ENCODE data around the gene LAMB1.

Gene LAMB1

GRCh38 chr7:107978815-107979408 lies 24.0 kb downstream of the LAMB1 start:
- no peak overlapping the region for H3K4me3 Mint-ChIP-seq

GRCh38 chr7:107977048-107977447 lies 25.9 kb downstream of the LAMB1 start:
- H3K4me3 Mint-ChIP-seq = no peak overlapping the region
- H3K9me3 Mint-ChIP-seq = no peaks in the 10 kb centered on the region
- H3K4me1 Mint-ChIP-seq = no peaks in the 10 kb centered on the region
- H3K27me3 Mint-ChIP-seq = peaks cover 6 to 17% of the 10 kb centered on the region in 2 donors
- DNase-seq (no peak), ATAC-seq (replicated peaks) (no peak)
- no peaks in the 10 kb centered on the region for H3K36me3 Mint-ChIP-seq
- H3K27ac Mint-ChIP-seq = no peak overlapping the region

More at GRCh38 chr7:107978815-107979408, 24.0 kb downstream of the LAMB1 start:
- no peaks in the 10 kb centered on the region for H3K4me1 Mint-ChIP-seq
- H3K27ac Mint-ChIP-seq = no peak overlapping the region
- peaks cover 0 to 17% of the 10 kb centered on the region in 2 donors for H3K27me3 Mint-ChIP-seq
- DNase-seq (no peak), ATAC-seq (replicated peaks) (no peak)
- no peaks in the 10 kb centered on the region for H3K9me3 Mint-ChIP-seq
- H3K36me3 Mint-ChIP-seq = no peaks in the 10 kb centered on the region

GRCh38 chr7:107976620-107977019 lies 26.3 kb downstream of the LAMB1 start:
- no peak overlapping the region for H3K27ac Mint-ChIP-seq
- H3K36me3 Mint-ChIP-seq = no peaks in the 10 kb centered on the region
- no peak overlapping the region for H3K4me3 Mint-ChIP-seq
- H3K9me3 Mint-ChIP-seq = no peaks in the 10 kb centered on the region
- peaks cover 6 to 17% of the 10 kb centered on the region in 2 donors for H3K27me3 Mint-ChIP-seq
- DNase-seq (no peak), ATAC-seq (replicated peaks) (no peak)
- no peaks in the 10 kb centered on the region for H3K4me1 Mint-ChIP-seq

GRCh38 chr7:107975394-107976013 lies 27.5 kb downstream of the LAMB1 start:
- Mint-ChIP-seq H3K36me3 (no peaks in the 10 kb centered on the region), H3K27me3 (peaks cover 6 to 17% of the 10 kb centered on the region in 2 donors), H3K4me3 (no peak overlapping the region), H3K27ac (no peak overlapping the region), H3K9me3 (no peaks in the 10 kb centered on the region), H3K4me1 (no peaks in the 10 kb centered on the region)
- ATAC-seq (replicated peaks) (no peak), DNase-seq (no peak)

GRCh38 chr7:107973861-107974260 lies 29.1 kb downstream of the LAMB1 start:
- Mint-ChIP-seq H3K4me3 (no peak overlapping the region), H3K27ac (no peak overlapping the region), H3K36me3 (no peaks in the 10 kb centered on the region), H3K27me3 (peaks cover 11 to 21% of the 10 kb centered on the region in 2 donors), H3K4me1 (no peaks in the 10 kb centered on the region), H3K9me3 (no peaks in the 10 kb centered on the region)
- ATAC-seq (replicated peaks) (no peak), DNase-seq (no peak)

- no peaks in the 10 kb centered on the region for H3K4me1 Mint-ChIP-seq
- peaks cover 11 to 21% of the 10 kb centered on the region in 2 donors for H3K27me3 Mint-ChIP-seq
- no peaks in the 10 kb centered on the region for H3K36me3 Mint-ChIP-seq
- no peaks in the 10 kb centered on the region for H3K9me3 Mint-ChIP-seq
- no peak for ATAC-seq (replicated peaks)
- no peak overlapping the region for H3K27ac Mint-ChIP-seq
- no peak overlapping the region for H3K4me3 Mint-ChIP-seq
- DNase-seq = no peak
Measured at GRCh38 chr7:107972941-107973376, 30.0 kb downstream of the LAMB1 start.

GRCh38 chr7:107972075-107972482 lies 30.9 kb downstream of the LAMB1 start:
- ATAC-seq (replicated peaks) (no peak), DNase-seq (no peak)
- Mint-ChIP-seq H3K36me3 (no peaks in the 10 kb centered on the region), H3K27me3 (peaks cover 11 to 19% of the 10 kb centered on the region in 2 donors), H3K9me3 (no peaks in the 10 kb centered on the region), H3K27ac (no peak overlapping the region), H3K4me1 (no peaks in the 10 kb centered on the region), H3K4me3 (no peak overlapping the region)

GRCh38 chr7:107971613-107972012 lies 31.3 kb downstream of the LAMB1 start:
- H3K4me3 Mint-ChIP-seq = no peak overlapping the region
- DNase-seq = no peak
- no peaks in the 10 kb centered on the region for H3K36me3 Mint-ChIP-seq
- H3K27me3 Mint-ChIP-seq = peaks cover 11 to 16% of the 10 kb centered on the region in 2 donors
- no peak for ATAC-seq (replicated peaks)
- no peak overlapping the region for H3K27ac Mint-ChIP-seq
- H3K4me1 Mint-ChIP-seq = no peaks in the 10 kb centered on the region
- no peaks in the 10 kb centered on the region for H3K9me3 Mint-ChIP-seq

GRCh38 chr7:107971100-107971499 lies 31.9 kb downstream of the LAMB1 start:
- Mint-ChIP-seq H3K9me3 (no peaks in the 10 kb centered on the region), H3K27ac (no peak overlapping the region), H3K27me3 (peaks cover 11 to 13% of the 10 kb centered on the region in 2 donors), H3K36me3 (no peaks in the 10 kb centered on the region), H3K4me3 (no peak overlapping the region), H3K4me1 (no peaks in the 10 kb centered on the region)
- no peak for ATAC-seq (replicated peaks)
- DNase-seq = no peak

GRCh38 chr7:107969856-107970255 lies 33.1 kb downstream of the LAMB1 start:
- no peak for ATAC-seq (replicated peaks)
- no peak overlapping the region for H3K4me3 Mint-ChIP-seq
- DNase-seq = no peak
- no peaks in the 10 kb centered on the region for H3K36me3 Mint-ChIP-seq
- peaks cover 7 to 11% of the 10 kb centered on the region in 2 donors for H3K27me3 Mint-ChIP-seq
- H3K4me1 Mint-ChIP-seq = no peaks in the 10 kb centered on the region
- no peak overlapping the region for H3K27ac Mint-ChIP-seq
- no peaks in the 10 kb centered on the region for H3K9me3 Mint-ChIP-seq

GRCh38 chr7:107968449-107968848 lies 34.5 kb downstream of the LAMB1 start:
- Mint-ChIP-seq H3K27me3 (peaks cover 7 to 11% of the 10 kb centered on the region in 2 donors), H3K4me1 (no peaks in the 10 kb centered on the region), H3K27ac (no peak overlapping the region), H3K4me3 (no peak overlapping the region), H3K9me3 (no peaks in the 10 kb centered on the region), H3K36me3 (no peaks in the 10 kb centered on the region)
- ATAC-seq (replicated peaks) = no peak
- DNase-seq = no peak

- no peaks in the 10 kb centered on the region for H3K4me1 Mint-ChIP-seq
- no peak overlapping the region for H3K4me3 Mint-ChIP-seq
- peaks cover 5 to 7% of the 10 kb centered on the region in 2 donors for H3K27me3 Mint-ChIP-seq
- no peak overlapping the region for H3K27ac Mint-ChIP-seq
- DNase-seq (no peak), ATAC-seq (replicated peaks) (no peak)
- H3K36me3 Mint-ChIP-seq = no peaks in the 10 kb centered on the region
- H3K9me3 Mint-ChIP-seq = no peaks in the 10 kb centered on the region
Measured at GRCh38 chr7:107967420-107967819, 35.5 kb downstream of the LAMB1 start.

GRCh38 chr7:107966711-107967110 lies 36.2 kb downstream of the LAMB1 start:
- H3K27me3 Mint-ChIP-seq = peaks cover 5 to 12% of the 10 kb centered on the region in 2 donors
- ATAC-seq (replicated peaks) = no peak
- H3K4me3 Mint-ChIP-seq = no peak overlapping the region
- H3K4me1 Mint-ChIP-seq = no peaks in the 10 kb centered on the region
- H3K27ac Mint-ChIP-seq = no peak overlapping the region
- DNase-seq = no peak
- no peaks in the 10 kb centered on the region for H3K36me3 Mint-ChIP-seq
- H3K9me3 Mint-ChIP-seq = no peaks in the 10 kb centered on the region

GRCh38 chr7:107964510-107964909 lies 38.5 kb downstream of the LAMB1 start:
- Mint-ChIP-seq H3K4me1 (no peaks in the 10 kb centered on the region), H3K9me3 (no peaks in the 10 kb centered on the region), H3K4me3 (no peak overlapping the region), H3K27ac (no peak overlapping the region), H3K27me3 (peaks cover 7 to 14% of the 10 kb centered on the region in 2 donors), H3K36me3 (no peaks in the 10 kb centered on the region)
- DNase-seq = no peak
- ATAC-seq (replicated peaks) = no peak

- no peaks in the 10 kb centered on the region for H3K4me1 Mint-ChIP-seq
- H3K27ac Mint-ChIP-seq = no peak overlapping the region
- peaks cover 11 to 19% of the 10 kb centered on the region in 2 donors for H3K27me3 Mint-ChIP-seq
- H3K36me3 Mint-ChIP-seq = no peaks in the 10 kb centered on the region
- no peak overlapping the region for H3K4me3 Mint-ChIP-seq
- DNase-seq (no peak), ATAC-seq (replicated peaks) (no peak)
- no peaks in the 10 kb centered on the region for H3K9me3 Mint-ChIP-seq
Measured at GRCh38 chr7:107962817-107963216, 40.1 kb downstream of the LAMB1 start.
